HFF-Myc (cell line): Measurements from ENCODE around the gene TMC8.

ENCODE experiments used
- DNase-seq: peaks from one replicate; pipeline ENCODE4 v3.0.0-alpha.2; 2011; ENCODE audit warnings: low read depth; ENCODE audit errors: extremely low read depth
- H3K4me3 ChIP-seq: replicated peaks from 2 replicates; pipeline ENCODE4 v1.5.1; 2011; ENCODE audit warnings: low read depth, mild to moderate bottlenecking, control low read depth, low read length
- TF ChIP-seq, protein P1 (sequence below): IDR thresholded peaks from 2 replicates; pipeline ENCODE4 v1.5.1; 2012; ENCODE audit warnings: mild to moderate bottlenecking, low read depth, low read length, control low read depth; ENCODE audit errors: missing control alignments

Gene TMC8

DNA sequence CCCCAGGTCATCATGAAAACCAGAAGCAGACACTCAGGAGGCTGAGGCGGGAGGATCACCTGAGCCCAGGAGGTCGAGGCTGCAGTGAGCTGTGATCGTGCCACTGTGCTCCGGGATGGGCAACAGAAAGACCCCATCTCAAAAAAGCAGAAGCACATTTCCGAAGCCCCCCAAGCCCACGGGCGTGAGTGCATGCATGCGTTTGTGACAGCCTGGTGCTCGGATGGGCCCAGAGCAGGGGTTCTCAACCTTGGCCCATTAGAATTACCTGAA lies 21.1 kb upstream of the TMC8 start:
- TF ChIP-seq, protein P1, sequence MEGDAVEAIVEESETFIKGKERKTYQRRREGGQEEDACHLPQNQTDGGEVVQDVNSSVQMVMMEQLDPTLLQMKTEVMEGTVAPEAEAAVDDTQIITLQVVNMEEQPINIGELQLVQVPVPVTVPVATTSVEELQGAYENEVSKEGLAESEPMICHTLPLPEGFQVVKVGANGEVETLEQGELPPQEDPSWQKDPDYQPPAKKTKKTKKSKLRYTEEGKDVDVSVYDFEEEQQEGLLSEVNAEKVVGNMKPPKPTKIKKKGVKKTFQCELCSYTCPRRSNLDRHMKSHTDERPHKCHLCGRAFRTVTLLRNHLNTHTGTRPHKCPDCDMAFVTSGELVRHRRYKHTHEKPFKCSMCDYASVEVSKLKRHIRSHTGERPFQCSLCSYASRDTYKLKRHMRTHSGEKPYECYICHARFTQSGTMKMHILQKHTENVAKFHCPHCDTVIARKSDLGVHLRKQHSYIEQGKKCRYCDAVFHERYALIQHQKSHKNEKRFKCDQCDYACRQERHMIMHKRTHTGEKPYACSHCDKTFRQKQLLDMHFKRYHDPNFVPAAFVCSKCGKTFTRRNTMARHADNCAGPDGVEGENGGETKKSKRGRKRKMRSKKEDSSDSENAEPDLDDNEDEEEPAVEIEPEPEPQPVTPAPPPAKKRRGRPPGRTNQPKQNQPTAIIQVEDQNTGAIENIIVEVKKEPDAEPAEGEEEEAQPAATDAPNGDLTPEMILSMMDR: no peak
- H3K4me3 ChIP-seq: no peak overlapping the region
- no peak for DNase-seq

DNA sequence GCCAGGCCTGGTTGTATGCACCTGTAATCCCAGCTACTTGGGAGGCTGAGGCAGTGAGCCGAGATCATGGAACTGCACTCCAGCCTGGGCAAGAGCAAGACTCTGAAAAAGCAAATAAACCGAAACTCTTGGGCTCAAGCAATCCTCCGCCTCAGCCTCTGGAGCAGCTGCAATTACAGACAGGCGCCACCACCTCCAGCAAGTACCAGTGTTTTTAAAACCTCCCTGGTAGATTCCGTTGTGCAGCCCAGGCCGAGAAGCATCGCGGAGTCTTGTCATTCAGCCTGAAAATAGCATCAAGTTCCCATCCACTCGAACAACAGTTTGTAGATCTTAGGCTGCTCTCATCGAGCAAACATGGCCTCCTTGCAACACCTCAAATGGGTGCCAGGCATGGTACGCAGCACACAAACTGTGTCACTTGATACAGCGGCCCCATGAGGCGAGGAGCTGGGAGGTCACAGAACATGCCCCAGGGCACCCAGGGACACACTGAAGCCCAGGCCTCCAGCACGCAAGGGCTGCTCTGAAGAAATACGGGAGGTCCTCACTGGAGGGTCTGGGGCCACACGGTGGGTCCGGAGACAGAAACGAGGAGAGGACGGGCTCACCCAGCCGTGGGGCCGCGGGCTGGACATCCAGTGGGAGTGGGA lies 20.1 kb upstream of the TMC8 start:
- TF ChIP-seq, protein P1: no peak
- no peak overlapping the region for H3K4me3 ChIP-seq
- no peak for DNase-seq

DNA sequence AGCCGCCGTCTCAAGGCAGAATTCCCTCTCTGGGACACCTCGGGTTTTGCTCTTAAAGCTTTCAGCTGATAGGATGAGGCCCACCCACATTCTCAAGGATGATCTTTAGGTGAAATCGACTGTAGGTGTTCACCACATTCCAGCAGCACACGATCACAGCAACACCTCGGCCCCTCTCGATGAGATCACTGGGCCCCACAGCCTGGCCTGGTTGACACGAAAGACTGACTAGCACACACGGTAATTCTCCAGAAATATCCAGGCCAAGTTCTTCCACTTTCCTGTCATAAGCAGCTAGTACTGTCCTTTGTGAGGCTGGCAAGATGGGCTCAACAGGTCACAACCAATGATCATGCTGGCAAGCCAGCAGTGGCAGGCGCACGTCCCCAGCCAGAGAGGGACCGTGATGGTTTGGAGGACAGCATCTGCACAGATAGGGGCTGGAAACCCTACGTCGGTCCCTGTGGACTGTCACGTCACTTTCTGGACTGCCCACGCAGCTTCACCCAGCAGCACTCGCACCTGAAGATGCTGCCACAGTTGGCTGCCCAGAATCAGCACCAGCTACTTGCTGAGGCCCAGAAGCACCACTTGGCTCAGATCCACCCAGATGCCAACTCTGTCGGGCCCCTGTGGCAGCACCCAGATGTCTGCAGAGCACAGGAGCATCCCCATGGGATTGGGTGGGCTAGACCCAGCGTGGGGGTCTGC lies 19.4 kb upstream of the TMC8 start:
- TF ChIP-seq, protein P1: no peak
- DNase-seq: no peak
- H3K4me3 ChIP-seq: no peak overlapping the region

DNA sequence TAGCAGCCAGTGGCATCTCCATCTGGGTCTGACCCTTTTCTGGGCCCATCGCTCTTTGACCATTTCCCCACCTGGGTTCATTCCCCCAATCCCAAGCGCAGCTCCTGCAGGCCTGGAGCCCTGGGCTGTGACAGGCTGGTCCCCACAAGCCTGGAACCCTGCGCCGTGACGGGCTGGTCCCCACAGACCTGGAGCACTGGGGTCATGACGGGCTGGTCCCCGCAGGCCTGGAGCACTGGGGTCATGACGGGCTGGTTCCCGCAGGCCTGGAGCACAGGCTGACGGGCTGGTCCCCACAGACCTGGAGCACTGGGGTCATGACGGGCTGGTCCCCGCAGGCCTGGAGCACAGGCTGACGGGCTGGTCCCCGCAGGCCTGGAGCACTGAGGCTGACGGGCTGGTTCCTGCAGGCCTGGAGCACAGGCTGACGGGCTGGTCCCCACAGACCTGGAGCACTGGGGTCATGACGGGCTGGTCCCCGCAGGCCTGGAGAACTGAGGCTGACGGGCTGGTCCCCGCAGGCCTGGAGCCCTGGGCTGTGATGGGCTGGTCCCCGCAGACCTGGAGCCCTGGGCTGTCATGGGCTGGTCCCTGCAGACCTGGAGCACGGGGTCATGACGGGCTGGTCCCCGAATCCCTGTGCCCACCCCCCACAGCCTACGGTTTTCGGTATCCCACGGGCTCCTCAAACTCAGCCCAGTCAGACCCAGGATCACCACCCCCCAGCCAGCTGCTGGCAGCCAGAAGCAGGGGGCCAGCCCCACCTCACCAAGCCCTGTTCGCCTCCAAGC lies 18.6 kb upstream of the TMC8 start:
- DNase-seq: no peak
- H3K4me3 ChIP-seq: no peak overlapping the region
- TF ChIP-seq, protein P1: no peak

DNA sequence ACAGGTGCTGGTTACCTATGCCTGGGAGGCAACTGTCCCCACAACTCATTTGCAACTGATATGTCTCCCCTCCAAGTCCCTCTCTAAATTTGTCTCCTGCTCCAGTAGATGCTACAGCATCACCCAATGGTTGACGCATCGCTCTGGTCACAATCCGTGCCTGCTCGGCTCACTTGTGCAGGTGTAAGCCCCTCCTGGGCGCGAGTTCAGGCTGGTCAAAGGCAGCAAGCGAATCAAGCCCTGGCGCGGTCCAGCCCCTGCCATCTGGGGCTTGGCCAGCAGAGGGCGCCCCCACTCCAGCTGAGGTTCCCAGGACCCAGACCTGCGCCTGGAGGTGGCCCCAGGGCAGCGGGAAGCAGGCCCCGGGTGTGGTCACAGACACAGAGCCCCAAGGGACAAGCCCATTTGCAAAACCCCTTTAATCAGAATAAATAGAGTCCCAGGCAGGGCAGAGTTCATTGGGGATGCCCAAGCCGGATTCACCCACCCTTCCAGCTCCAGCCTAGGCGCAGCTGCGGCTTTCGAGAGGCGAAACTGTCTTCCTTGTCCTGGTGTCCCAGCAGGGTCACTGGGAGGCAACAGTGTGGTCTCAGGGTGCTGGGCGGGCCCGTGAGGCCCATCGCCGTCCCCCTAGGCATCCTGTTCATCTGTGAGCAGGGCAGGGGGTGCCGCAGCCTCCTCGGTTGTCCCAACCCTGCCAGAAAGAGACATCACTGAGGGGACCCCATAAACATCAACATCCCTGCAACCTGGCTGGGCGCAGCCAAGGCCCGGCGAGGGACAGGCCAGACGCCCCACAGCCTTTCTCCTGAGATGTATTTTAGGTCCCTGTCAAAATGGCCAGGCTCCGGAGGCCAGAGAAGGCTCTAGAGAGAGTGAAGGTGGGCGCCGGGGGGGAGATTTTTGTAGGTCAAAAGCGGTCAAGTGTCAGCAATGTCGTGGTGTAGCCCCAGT lies 17.8 kb upstream of the TMC8 start:
- no peak for DNase-seq
- TF ChIP-seq, protein P1: peak; percentile 97
- H3K4me3 ChIP-seq: no peak overlapping the region
